ENCODE data around the gene GAS7. TPM values are rescaled to one million over a fixed set of nuclear protein-coding genes. Genes with fewer than 3 reads are reported as not detected.

GAS7 gene
- total and polyA plus RNA-seq, 2 experiments from 2014 or later: 1.9 to 10.7 TPM

DNA sequence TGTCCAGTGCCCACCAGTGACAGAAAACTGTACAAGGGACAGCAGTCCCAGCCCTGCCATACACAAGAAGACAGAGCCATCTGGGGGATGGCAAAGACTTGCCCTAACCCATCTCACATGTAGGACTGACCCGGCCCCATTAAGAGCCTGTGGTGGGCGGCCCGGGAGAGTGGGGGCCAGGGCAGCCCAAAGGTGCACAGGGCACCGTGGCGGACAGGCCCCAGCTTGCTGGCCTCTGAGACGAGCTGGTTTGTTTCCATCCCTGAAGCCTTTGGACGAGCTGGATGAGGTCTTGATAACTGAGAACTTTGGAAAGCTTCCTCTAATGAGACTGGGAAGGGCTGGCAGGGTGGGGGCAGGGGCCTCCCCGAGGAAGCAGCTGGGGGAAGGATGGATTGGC is 282.3 kb downstream of the GAS7 start:
- no peak overlapping the region for H3K4me3 ChIP-seq
- no peaks in the 10 kb centered on the region for H3K36me3 Mint-ChIP-seq (ENCODE audit: low read depth)
- H3K27ac Mint-ChIP-seq: no peak overlapping the region
- H3K27me3 ChIP-seq (ENCODE audit: insufficient read depth): no peaks in the 10 kb centered on the region
- no peak for TF ChIP-seq NANOG (IDR thresholded peaks at IDR 0.05; ENCODE audit: borderline replicate concordance)
- TF ChIP-seq, protein P1, sequence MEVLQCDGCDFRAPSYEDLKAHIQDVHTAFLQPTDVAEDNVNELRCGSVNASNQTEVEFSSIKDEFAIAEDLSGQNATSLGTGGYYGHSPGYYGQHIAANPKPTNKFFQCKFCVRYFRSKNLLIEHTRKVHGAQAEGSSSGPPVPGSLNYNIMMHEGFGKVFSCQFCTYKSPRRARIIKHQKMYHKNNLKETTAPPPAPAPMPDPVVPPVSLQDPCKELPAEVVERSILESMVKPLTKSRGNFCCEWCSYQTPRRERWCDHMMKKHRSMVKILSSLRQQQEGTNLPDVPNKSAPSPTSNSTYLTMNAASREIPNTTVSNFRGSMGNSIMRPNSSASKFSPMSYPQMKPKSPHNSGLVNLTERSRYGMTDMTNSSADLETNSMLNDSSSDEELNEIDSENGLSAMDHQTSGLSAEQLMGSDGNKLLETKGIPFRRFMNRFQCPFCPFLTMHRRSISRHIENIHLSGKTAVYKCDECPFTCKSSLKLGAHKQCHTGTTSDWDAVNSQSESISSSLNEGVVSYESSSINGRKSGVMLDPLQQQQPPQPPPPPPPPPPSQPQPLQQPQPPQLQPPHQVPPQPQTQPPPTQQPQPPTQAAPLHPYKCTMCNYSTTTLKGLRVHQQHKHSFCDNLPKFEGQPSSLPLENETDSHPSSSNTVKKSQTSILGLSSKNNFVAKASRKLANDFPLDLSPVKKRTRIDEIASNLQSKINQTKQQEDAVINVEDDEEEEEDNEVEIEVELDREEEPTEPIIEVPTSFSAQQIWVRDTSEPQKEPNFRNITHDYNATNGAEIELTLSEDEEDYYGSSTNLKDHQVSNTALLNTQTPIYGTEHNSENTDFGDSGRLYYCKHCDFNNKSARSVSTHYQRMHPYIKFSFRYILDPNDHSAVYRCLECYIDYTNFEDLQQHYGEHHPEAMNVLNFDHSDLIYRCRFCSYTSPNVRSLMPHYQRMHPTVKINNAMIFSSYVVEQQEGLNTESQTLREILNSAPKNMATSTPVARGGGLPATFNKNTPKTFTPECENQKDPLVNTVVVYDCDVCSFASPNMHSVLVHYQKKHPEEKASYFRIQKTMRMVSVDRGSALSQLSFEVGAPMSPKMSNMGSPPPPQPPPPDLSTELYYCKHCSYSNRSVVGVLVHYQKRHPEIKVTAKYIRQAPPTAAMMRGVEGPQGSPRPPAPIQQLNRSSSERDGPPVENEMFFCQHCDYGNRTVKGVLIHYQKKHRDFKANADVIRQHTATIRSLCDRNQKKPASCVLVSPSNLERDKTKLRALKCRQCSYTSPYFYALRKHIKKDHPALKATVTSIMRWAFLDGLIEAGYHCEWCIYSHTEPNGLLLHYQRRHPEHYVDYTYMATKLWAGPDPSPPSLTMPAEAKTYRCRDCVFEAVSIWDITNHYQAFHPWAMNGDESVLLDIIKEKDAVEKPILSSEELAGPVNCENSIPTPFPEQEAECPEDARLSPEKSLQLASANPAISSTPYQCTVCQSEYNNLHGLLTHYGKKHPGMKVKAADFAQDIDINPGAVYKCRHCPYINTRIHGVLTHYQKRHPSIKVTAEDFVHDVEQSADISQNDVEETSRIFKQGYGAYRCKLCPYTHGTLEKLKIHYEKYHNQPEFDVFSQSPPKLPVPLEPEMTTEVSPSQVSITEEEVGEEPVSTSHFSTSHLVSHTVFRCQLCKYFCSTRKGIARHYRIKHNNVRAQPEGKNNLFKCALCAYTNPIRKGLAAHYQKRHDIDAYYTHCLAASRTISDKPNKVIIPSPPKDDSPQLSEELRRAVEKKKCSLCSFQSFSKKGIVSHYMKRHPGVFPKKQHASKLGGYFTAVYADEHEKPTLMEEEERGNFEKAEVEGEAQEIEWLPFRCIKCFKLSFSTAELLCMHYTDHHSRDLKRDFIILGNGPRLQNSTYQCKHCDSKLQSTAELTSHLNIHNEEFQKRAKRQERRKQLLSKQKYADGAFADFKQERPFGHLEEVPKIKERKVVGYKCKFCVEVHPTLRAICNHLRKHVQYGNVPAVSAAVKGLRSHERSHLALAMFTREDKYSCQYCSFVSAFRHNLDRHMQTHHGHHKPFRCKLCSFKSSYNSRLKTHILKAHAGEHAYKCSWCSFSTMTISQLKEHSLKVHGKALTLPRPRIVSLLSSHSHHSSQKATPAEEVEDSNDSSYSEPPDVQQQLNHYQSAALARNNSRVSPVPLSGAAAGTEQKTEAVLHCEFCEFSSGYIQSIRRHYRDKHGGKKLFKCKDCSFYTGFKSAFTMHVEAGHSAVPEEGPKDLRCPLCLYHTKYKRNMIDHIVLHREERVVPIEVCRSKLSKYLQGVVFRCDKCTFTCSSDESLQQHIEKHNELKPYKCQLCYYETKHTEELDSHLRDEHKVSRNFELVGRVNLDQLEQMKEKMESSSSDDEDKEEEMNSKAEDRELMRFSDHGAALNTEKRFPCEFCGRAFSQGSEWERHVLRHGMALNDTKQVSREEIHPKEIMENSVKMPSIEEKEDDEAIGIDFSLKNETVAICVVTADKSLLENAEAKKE (CRISPR knock-in tag; IDR thresholded peaks at IDR 0.05): no peak
- no peak overlapping the region for H3K27ac ChIP-seq (ENCODE audit: low read depth)
- H3K9me3 Mint-ChIP-seq: no peaks in the 10 kb centered on the region
- no peaks in the 10 kb centered on the region for H3F3A ChIP-seq (replicated peaks; ENCODE audit: low read depth)
- no peak overlapping the region for H3K4me3 Mint-ChIP-seq
- DNase-seq (ENCODE audit: low spot score): no peak
- H3K4me2 ChIP-seq: no peak overlapping the region
- no peaks in the 10 kb centered on the region for H3K4me1 ChIP-seq (ENCODE audit: insufficient read depth)
- no peaks in the 10 kb centered on the region for H4K20me1 ChIP-seq (replicated peaks; ENCODE audit: insufficient read depth)
- H3K4me1 Mint-ChIP-seq: no peaks in the 10 kb centered on the region
- ATAC-seq: no peak
- H3K27me3 Mint-ChIP-seq (ENCODE audit: insufficient read depth, low read depth, poor library complexity): peaks cover 15% of the 10 kb centered on the region
- H3K79me2 ChIP-seq (replicated peaks; ENCODE audit: insufficient read depth): no peaks in the 10 kb centered on the region
- H2AFZ ChIP-seq: no peak overlapping the region
- no peaks in the 10 kb centered on the region for H3K9me2 ChIP-seq (ENCODE audit: insufficient read depth)
- no peaks in the 10 kb centered on the region for H3K36me3 ChIP-seq (ENCODE audit: insufficient read depth)

DNA sequence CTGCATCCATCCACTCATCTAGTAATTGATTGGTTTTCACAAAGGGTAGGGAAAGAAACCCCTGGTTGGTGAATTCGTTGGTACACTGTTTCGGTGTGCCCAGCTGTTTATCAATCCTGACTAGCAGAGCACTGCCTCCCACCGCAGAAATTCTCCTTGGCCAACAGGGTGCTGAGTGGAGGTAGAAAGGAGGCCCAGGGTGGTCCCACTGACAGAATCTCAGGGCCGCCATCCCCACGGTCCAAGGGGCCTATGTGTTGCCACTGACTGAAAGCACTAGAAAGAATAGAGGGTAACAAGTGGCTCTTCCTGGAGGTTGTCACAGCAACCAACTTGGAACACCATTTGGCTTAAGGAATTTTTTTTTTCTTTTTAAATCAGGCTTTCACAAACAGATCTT is 284.9 kb downstream of the GAS7 start:
- DNase-seq (ENCODE audit: low spot score) (no peak), ATAC-seq (no peak)
- Histone ChIP-seq H3K4me2 (no peak overlapping the region), H3K4me3 (no peak overlapping the region), H3K79me2 (replicated peaks; ENCODE audit: insufficient read depth) (no peaks in the 10 kb centered on the region), H3K4me1 (ENCODE audit: insufficient read depth) (no peaks in the 10 kb centered on the region), H2AFZ (no peak overlapping the region), H3K36me3 (ENCODE audit: insufficient read depth) (no peaks in the 10 kb centered on the region), H4K20me1 (replicated peaks; ENCODE audit: insufficient read depth) (no peaks in the 10 kb centered on the region), H3K9me2 (ENCODE audit: insufficient read depth) (no peaks in the 10 kb centered on the region), H3K27ac (ENCODE audit: low read depth) (no peak overlapping the region), H3F3A (replicated peaks; ENCODE audit: low read depth) (no peaks in the 10 kb centered on the region), H3K27me3 (ENCODE audit: insufficient read depth) (no peaks in the 10 kb centered on the region)
- H3K4me1 Mint-ChIP-seq: peaks cover 10% of the 10 kb centered on the region; the same call in 2 of the 3 replicates
- H3K36me3 Mint-ChIP-seq (ENCODE audit: low read depth): no peaks in the 10 kb centered on the region
- H3K9me3 Mint-ChIP-seq: no peaks in the 10 kb centered on the region; the same call in 2 of the 3 replicates
- H3K4me3 Mint-ChIP-seq: no peak overlapping the region
- H3K27ac Mint-ChIP-seq: no peak overlapping the region
- TF ChIP-seq EZH2phosphoT487 (IDR thresholded peaks at IDR 0.05; ENCODE audit: unreplicated experiment) (no peak), ZNF331 (CRISPR knock-in tag; IDR thresholded peaks at IDR 0.05; ENCODE audit: low read depth) (no peak), ETS1 (IDR thresholded peaks at IDR 0.05) (no peak)
- TF ChIP-seq, protein P1 (CRISPR knock-in tag; IDR thresholded peaks at IDR 0.05): no peak
- peaks cover 23% of the 10 kb centered on the region for H3K27me3 Mint-ChIP-seq (ENCODE audit: insufficient read depth, low read depth, poor library complexity)
